HEK293 (cell line): Measurements from ENCODE around the gene MGAT4D.

Experiments
- CTCF ChIA-PET: fragments of 350-600 bp; formaldehyde crosslinking; extraction: SDS; loops from one replicate; lab custom pipeline; 2021; ENCODE audit warnings: antibody characterized with exemption; lab: Yijun Ruan, JAX
- POLR2A ChIA-PET: fragments of 300-600 bp; formaldehyde crosslinking; extraction: SDS; loops from one replicate; lab custom pipeline; 2020; ENCODE audit warnings: antibody characterized with exemption, inconsistent platforms; lab: Yijun Ruan, JAX
- H3K27ac ChIP-seq: fragments of 200-500 bp; sonication (Bioruptor generic); 2 replicates; pipeline ENCODE4 v1.5.1; 2014; ENCODE audit warnings: low read depth, low read length, control low read depth, inconsistent platforms; ENCODE audit errors: extremely low read depth
- H3K36me3 ChIP-seq, 2 experiments: fragments of 200-500 bp in 1 of 2; sonication (Bioruptor generic) in 1 of 2; 1 replicate in 1 of 2; 2 replicates in 1 of 2; pipeline ENCODE4 v1.5.1; 2014 to 2017; ENCODE audit warnings: inconsistent platforms in 2 of 2, low read length in 2 of 2; ENCODE audit not compliant: control insufficient read depth in 2 of 2, insufficient read depth in 1 of 2
- H3K4me1 ChIP-seq: fragments of 200-500 bp; sonication (Bioruptor generic); 2 replicates; pipeline ENCODE4 v1.5.1; 2014; ENCODE audit warnings: mild to moderate bottlenecking, low read length, inconsistent platforms; ENCODE audit not compliant: control insufficient read depth, insufficient read depth
- H3K4me3 ChIP-seq: 2 replicates; pipeline ENCODE4 v1.5.1; 2011; ENCODE audit warnings: low read depth, mild to moderate bottlenecking, control low read depth, low read length, moderate library complexity
- H3K9me3 ChIP-seq: fragments of 200-500 bp; sonication (Bioruptor generic); 2 replicates; pipeline ENCODE4 v1.5.1; 2014; ENCODE audit warnings: low read depth, low read length, inconsistent platforms; ENCODE audit not compliant: control insufficient read depth, insufficient read depth
- FEZF1 ChIP-seq: fragments of 450-650 bp; formaldehyde crosslinking; IDR thresholded peaks from 2 replicates; pipeline ENCODE4 v1.5.1; 2016; ENCODE audit warnings: missing biosample characterization, missing genetic modification characterization
- GLIS2 ChIP-seq: fragments of 450-650 bp; formaldehyde crosslinking; IDR thresholded peaks from 2 replicates; pipeline ENCODE4 v1.5.1; 2016; ENCODE audit warnings: missing biosample characterization, missing genetic modification characterization
- KLF16 ChIP-seq: fragments of 450-650 bp; formaldehyde crosslinking; IDR thresholded peaks from 2 replicates; pipeline ENCODE4 v1.5.1; 2017; ENCODE audit warnings: missing biosample characterization, missing genetic modification characterization
- MZF1 ChIP-seq: fragments of 450-650 bp; formaldehyde crosslinking; IDR thresholded peaks from 2 replicates; pipeline ENCODE4 v1.5.1; 2017; ENCODE audit warnings: missing biosample characterization, missing genetic modification characterization, borderline replicate concordance
- SCRT1 ChIP-seq: fragments of 450-650 bp; formaldehyde crosslinking; IDR thresholded peaks from 2 replicates; pipeline ENCODE4 v1.5.1; 2016; ENCODE audit warnings: missing biosample characterization, missing genetic modification characterization, borderline replicate concordance
- SCRT2 ChIP-seq: fragments of 450-650 bp; formaldehyde crosslinking; IDR thresholded peaks from 2 replicates; pipeline ENCODE4 v1.5.1; 2016; ENCODE audit warnings: missing biosample characterization, missing genetic modification characterization
- TCF7L2 ChIP-seq: IDR thresholded peaks from 2 replicates; pipeline ENCODE4 v1.6.1; 2011; ENCODE audit warnings: low read depth, mild to moderate bottlenecking, inconsistent platforms, low read length, moderate library complexity, borderline replicate concordance
- ZBTB26 ChIP-seq: fragments of 450-650 bp; formaldehyde crosslinking; optimal IDR thresholded peaks from 2 replicates; pipeline ENCODE3; 2016; ENCODE audit warnings: missing biosample characterization, mild to moderate bottlenecking, missing genetic modification characterization
- ZBTB48 ChIP-seq: fragments of 450-650 bp; formaldehyde crosslinking; IDR thresholded peaks from 2 replicates; pipeline ENCODE4 v1.5.1; 2016; ENCODE audit warnings: missing biosample characterization, missing genetic modification characterization
- ZFP41 ChIP-seq: fragments of 450-650 bp; formaldehyde crosslinking; IDR thresholded peaks from 2 replicates; pipeline ENCODE4 v1.5.1; 2016; ENCODE audit warnings: missing biosample characterization, missing genetic modification characterization, borderline replicate concordance
- ZIC2 ChIP-seq: fragments of 450-650 bp; formaldehyde crosslinking; IDR thresholded peaks from 2 replicates; pipeline ENCODE4 v1.5.1; 2016; ENCODE audit warnings: missing biosample characterization, missing genetic modification characterization
- ZNF10 ChIP-seq: fragments of 450-650 bp; formaldehyde crosslinking; IDR thresholded peaks from 2 replicates; pipeline ENCODE4 v1.5.1; 2017; ENCODE audit warnings: missing biosample characterization, missing genetic modification characterization
- ZNF132 ChIP-seq: fragments of 450-650 bp; formaldehyde crosslinking; IDR thresholded peaks from 2 replicates; pipeline ENCODE4 v1.5.1; 2017; ENCODE audit warnings: missing biosample characterization, missing genetic modification characterization, borderline replicate concordance
- ZNF133 ChIP-seq: fragments of 450-650 bp; formaldehyde crosslinking; IDR thresholded peaks from 2 replicates; pipeline ENCODE4 v1.5.1; 2016; ENCODE audit warnings: missing biosample characterization, missing genetic modification characterization
- ZNF23 ChIP-seq: fragments of 450-650 bp; formaldehyde crosslinking; IDR thresholded peaks from 2 replicates; pipeline ENCODE4 v1.5.1; 2016; ENCODE audit warnings: missing biosample characterization, missing genetic modification characterization, borderline replicate concordance
- ZNF274 ChIP-seq, 2 experiments: fragments of 200-500 bp in 1 of 2; fragments of 450-650 bp in 1 of 2; sonication (Bioruptor generic) in 1 of 2; formaldehyde crosslinking in 1 of 2; IDR thresholded peaks; 2 replicates each; pipeline versions ENCODE4 v1.5.1 to v1.6.1; 2014 to 2016; ENCODE audit warnings: borderline replicate concordance in 1 of 2, inconsistent platforms in 1 of 2, low read length in 1 of 2, missing biosample characterization in 1 of 2, missing genetic modification characterization in 1 of 2
- ZNF292 ChIP-seq: fragments of 450-650 bp; formaldehyde crosslinking; IDR thresholded peaks from 2 replicates; pipeline ENCODE4 v1.5.1; 2016; ENCODE audit warnings: low read depth, missing biosample characterization, missing genetic modification characterization, borderline replicate concordance
- ZNF335 ChIP-seq: fragments of 450-650 bp; formaldehyde crosslinking; conservative IDR thresholded peaks from 2 replicates; pipeline ENCODE4 v1.5.1; 2016; ENCODE audit warnings: missing biosample characterization, missing genetic modification characterization
- ZNF341 ChIP-seq: fragments of 450-650 bp; formaldehyde crosslinking; IDR thresholded peaks from 2 replicates; pipeline ENCODE4; 2016; ENCODE audit warnings: low read depth, missing biosample characterization, missing genetic modification characterization
- ZNF423 ChIP-seq: fragments of 450-650 bp; formaldehyde crosslinking; IDR thresholded peaks from 2 replicates; pipeline ENCODE4 v1.5.1; 2016; ENCODE audit warnings: missing biosample characterization, missing genetic modification characterization
- ZNF488 ChIP-seq: fragments of 450-650 bp; formaldehyde crosslinking; IDR thresholded peaks from 2 replicates; pipeline ENCODE4 v1.5.1; 2016; ENCODE audit warnings: missing biosample characterization, missing genetic modification characterization
- ZNF521 ChIP-seq: fragments of 450-650 bp; formaldehyde crosslinking; IDR thresholded peaks from 2 replicates; pipeline ENCODE4 v1.5.1; 2017; ENCODE audit warnings: missing biosample characterization, mild to moderate bottlenecking, missing genetic modification characterization
- ZNF530 ChIP-seq: fragments of 450-650 bp; formaldehyde crosslinking; IDR thresholded peaks from 2 replicates; pipeline ENCODE4 v1.5.1; 2016; ENCODE audit warnings: low read depth, missing biosample characterization, missing genetic modification characterization
- ZNF600 ChIP-seq: fragments of 450-650 bp; formaldehyde crosslinking; IDR thresholded peaks from 2 replicates; pipeline ENCODE4 v1.5.1; 2016; ENCODE audit warnings: missing biosample characterization, missing genetic modification characterization
- ZNF623 ChIP-seq: fragments of 450-650 bp; formaldehyde crosslinking; IDR thresholded peaks from 2 replicates; pipeline ENCODE4 v1.5.1; 2016; ENCODE audit warnings: missing biosample characterization, missing genetic modification characterization
- ZNF660 ChIP-seq: fragments of 450-650 bp; IDR thresholded peaks from 2 replicates; pipeline ENCODE4 v1.5.1; 2018; ENCODE audit warnings: missing biosample characterization, mild to moderate bottlenecking, missing genetic modification characterization
- ZNF670 ChIP-seq: fragments of 450-650 bp; formaldehyde crosslinking; IDR thresholded peaks from 2 replicates; pipeline ENCODE4 v1.5.1; 2016; ENCODE audit warnings: missing biosample characterization, missing genetic modification characterization, low read depth
- ZNF76 ChIP-seq: fragments of 450-650 bp; formaldehyde crosslinking; IDR thresholded peaks from 2 replicates; pipeline ENCODE4; 2016; ENCODE audit warnings: low read depth, missing biosample characterization, missing genetic modification characterization, borderline replicate concordance
- ZSCAN16 ChIP-seq: fragments of 450-650 bp; formaldehyde crosslinking; IDR thresholded peaks from 2 replicates; pipeline ENCODE4 v1.5.1; 2016; ENCODE audit warnings: missing biosample characterization, missing genetic modification characterization
- ZSCAN30 ChIP-seq: fragments of 450-650 bp; IDR thresholded peaks from 2 replicates; pipeline ENCODE4 v1.5.1; 2018; ENCODE audit warnings: missing biosample characterization, mild to moderate bottlenecking, missing genetic modification characterization, moderate library complexity

Gene MGAT4D

GRCh38 chr4:140523857-140524742 is 26.0 kb upstream of the MGAT4D start, which contains the start of gene ELMOD2 (continued):
- TF ChIP-seq ZBTB26 (tag by site-specific recombination) = peak; percentile 91
- TF ChIP-seq ZIC2 (tag by site-specific recombination) = peak; percentile 35
- TF ChIP-seq ZNF623 (tag by site-specific recombination) = no peak
- 0 out of 2 replicates have a peak, but pooled peaks have one; percentile 42 for TF ChIP-seq MZF1 (tag by site-specific recombination)
- TF ChIP-seq ZNF292 = no peak
- no peak for TF ChIP-seq ZNF23 (tag by site-specific recombination)
- peak; percentile 50; the same call in 1 of the 2 replicates for TF ChIP-seq ZSCAN30
- peak; percentile 90 for TF ChIP-seq ZNF76 (tag by site-specific recombination)
- peak; percentile 63; the same call in 1 of the 2 replicates for TF ChIP-seq ZNF423 (tag by site-specific recombination)
- 0 out of 2 replicates have a peak, but pooled peaks have one; percentile 21 for TF ChIP-seq ZNF341
- TF ChIP-seq GLIS2 (tag by site-specific recombination) = peak; percentile 93
- TF ChIP-seq ZNF530 = no peak
- TF ChIP-seq ZNF133 = no peak
- TF ChIP-seq ZFP41 (tag by site-specific recombination) = no peak
- TF ChIP-seq ZNF132 (tag by site-specific recombination) = no peak
- TF ChIP-seq ZSCAN16 (tag by site-specific recombination) = no peak
- no peak for TF ChIP-seq TCF7L2
- peak; percentile 78 for TF ChIP-seq ZBTB48 (tag by site-specific recombination)
- 0 out of 2 replicates have a peak, but pooled peaks have one; percentile 16 for TF ChIP-seq KLF16 (tag by site-specific recombination)
- no peak for TF ChIP-seq ZNF274 (IDR thresholded peaks at IDR 0.05; ENCODE audit: low read length)
- no peak for TF ChIP-seq ZNF274 (tag by site-specific recombination; IDR thresholded peaks at IDR 0.05; ENCODE audit: borderline replicate concordance)
- TF ChIP-seq ZNF670 (tag by site-specific recombination) = no peak
- TF ChIP-seq, all 188 proteins: peak for 44

GRCh38 chr4:140523370-140523856 is 25.3 kb upstream of the MGAT4D start:
- Histone ChIP-seq H3K27ac (no peak overlapping the region), H3K4me1 (no peaks in the 10 kb centered on the region), H3K9me3 (no peaks in the 10 kb centered on the region), H3K36me3 (peaks cover 0 to 23% of the 10 kb centered on the region in 2 experiments; a peak in 1 of 3 replicates), H3K4me3 (no peak overlapping the region)
- TF ChIP-seq ZNF660 (no peak), SCRT1 (tag by site-specific recombination) (peak; percentile 69; the same call in 1 of the 2 replicates), FEZF1 (no peak), ZNF600 (tag by site-specific recombination) (no peak), SCRT2 (tag by site-specific recombination) (peak; percentile 95), ZNF335 (peak; percentile 5; the same call in 1 of the 2 replicates), ZNF10 (tag by site-specific recombination) (no peak), ZNF488 (tag by site-specific recombination) (no peak), ZNF521 (no peak)
- ChIA-PET POLR2A (interaction anchor here (0.6 to 1.5 kb wide), 6 partner anchors 8 to 840 kb away, joined by 3 to 11 read pairs (median 4); partner anchors contain the start of genes CLGN and SCOC), CTCF (interaction anchor here (0.6 to 2.5 kb wide), 5 partner anchors 10 to 163 kb away, joined by 3 to 8 read pairs (median 3); no protein-coding TSS in a partner anchor)
